Neutrophil (primary cell): ENCODE data around the gene B3GLCT.

Experiments used
- H3K27ac ChIP-seq: fragments of 200-600 bp; sonication (generic); 2 replicates; pipeline ENCODE4 v1.5.1; 2016; ENCODE audit warnings: mild to moderate bottlenecking, moderate library complexity
- H3K27me3 ChIP-seq: fragments of 200-600 bp; sonication (generic); 2 replicates; pipeline ENCODE4 v1.6.0; 2016; ENCODE audit warnings: mild to moderate bottlenecking
- H3K36me3 ChIP-seq: fragments of 200-600 bp; sonication (generic); 2 replicates; pipeline ENCODE4 v1.5.1; 2017
- H3K4me1 ChIP-seq, 2 experiments: fragments of 200-600 bp in 1 of 2; sonication (generic) in 1 of 2; 1 replicate in 1 of 2; 2 replicates in 1 of 2; pipeline versions ENCODE4 v1.5.1 to v1.6.1; 2013 to 2016; ENCODE audit warnings: low read depth in 1 of 2, low read length in 1 of 2, mild to moderate bottlenecking in 1 of 2, moderate library complexity in 1 of 2; ENCODE audit not compliant: control insufficient read depth in 1 of 2, insufficient read depth in 1 of 2
- H3K4me3 ChIP-seq, 2 experiments: fragments of 200-600 bp in 1 of 2; sonication (generic) in 1 of 2; 1 replicate in 1 of 2; 2 replicates in 1 of 2; pipeline ENCODE4 v1.5.1; 2013 to 2016; ENCODE audit warnings: low read depth in 1 of 2, low read length in 1 of 2, mild to moderate bottlenecking in 1 of 2, moderate library complexity in 1 of 2
- H3K9me3 ChIP-seq: fragments of 200-600 bp; sonication (generic); 2 replicates; pipeline ENCODE4 v1.5.1; 2016
- CTCF ChIP-seq: fragments of 200-600 bp; sonication (generic); IDR thresholded peaks from 2 replicates; pipeline ENCODE4 v1.5.1; 2016; ENCODE audit warnings: antibody characterized with exemption

Gene B3GLCT

GRCh38 chr13:31168166-31168565, 31.6 kb upstream of the B3GLCT start:
- peaks cover 19 to 41% of the 10 kb centered on the region in 2 experiments for H3K4me1 ChIP-seq
- no peaks in the 10 kb centered on the region for H3K9me3 ChIP-seq
- no peak overlapping the region for H3K27ac ChIP-seq
- no peaks in the 10 kb centered on the region for H3K27me3 ChIP-seq
- H3K36me3 ChIP-seq: no peaks in the 10 kb centered on the region
- TF ChIP-seq CTCF: no peak
- no peak overlapping the region for H3K4me3 ChIP-seq

GRCh38 chr13:31168736-31169135, 31.0 kb upstream of the B3GLCT start:
- no peak overlapping the region for H3K27ac ChIP-seq
- no peaks in the 10 kb centered on the region for H3K27me3 ChIP-seq
- no peak overlapping the region for H3K4me3 ChIP-seq
- H3K4me1 ChIP-seq: peaks cover 19 to 41% of the 10 kb centered on the region in 2 experiments
- H3K9me3 ChIP-seq: no peaks in the 10 kb centered on the region
- no peaks in the 10 kb centered on the region for H3K36me3 ChIP-seq
- TF ChIP-seq CTCF: no peak

GRCh38 chr13:31172001-31172400, 27.8 kb upstream of the B3GLCT start:
- Histone ChIP-seq H3K27ac (no peak overlapping the region), H3K9me3 (no peaks in the 10 kb centered on the region), H3K27me3 (no peaks in the 10 kb centered on the region), H3K4me1 (peaks cover 19 to 41% of the 10 kb centered on the region in 2 experiments), H3K36me3 (no peaks in the 10 kb centered on the region), H3K4me3 (no peak overlapping the region)
- no peak for TF ChIP-seq CTCF

GRCh38 chr13:31172535-31172934, 27.2 kb upstream of the B3GLCT start:
- Histone ChIP-seq H3K27me3 (no peaks in the 10 kb centered on the region), H3K36me3 (no peaks in the 10 kb centered on the region), H3K4me1 (peaks cover 18 to 35% of the 10 kb centered on the region in 2 experiments), H3K27ac (no peak overlapping the region), H3K9me3 (no peaks in the 10 kb centered on the region), H3K4me3 (no peak overlapping the region)
- no peak for TF ChIP-seq CTCF

- Histone ChIP-seq H3K4me1 (peaks cover 10 to 24% of the 10 kb centered on the region in 2 experiments), H3K36me3 (no peaks in the 10 kb centered on the region), H3K4me3 (no peak overlapping the region), H3K9me3 (no peaks in the 10 kb centered on the region), H3K27me3 (no peaks in the 10 kb centered on the region), H3K27ac (no peak overlapping the region)
- no peak for TF ChIP-seq CTCF
These were observed 25.8 kb upstream of the B3GLCT start for GRCh38 chr13:31174018-31174417.
